Measurements from ENCODE around the gene SOHLH1.
A peak's percentile ranks its signal among the peaks of the same experiment; 100 is the strongest.
"Not testable (repeated sequence)": the region's sequence is repeated elsewhere in the genome, so short reads cannot be mapped to it uniquely, and the experiment has no call there.

The SOHLH1 gene

GRCh38 chr9:135676891-135677290 is 22.4 kb downstream of the SOHLH1 start:
- no peaks in the 10 kb centered on the region for H3K36me3 ChIP-seq (ENCODE audit: control insufficient read depth in 2 of 2, insufficient read depth in 1 of 2, low read length in 2 of 2)
- H3K9me3 ChIP-seq (ENCODE audit: control insufficient read depth, insufficient read depth, low read depth, low read length) = no peaks in the 10 kb centered on the region
- no peak overlapping the region for H3K27ac ChIP-seq (ENCODE audit: extremely low read depth, low read depth, low read length)
- no peak for TF ChIP-seq ZNF501 (tag by site-specific recombination; IDR thresholded peaks at IDR 0.05)
- no peak for TF ChIP-seq ZNF211 (tag by site-specific recombination; IDR thresholded peaks at IDR 0.05; ENCODE audit: low read depth)
- TF ChIP-seq ZNF366 (tag by site-specific recombination; conservative IDR thresholded peaks at IDR 0.05) = no peak
- no peak for TF ChIP-seq GLI4 (tag by site-specific recombination; IDR thresholded peaks at IDR 0.05)
- no peak for TF ChIP-seq ZNF416 (tag by site-specific recombination; IDR thresholded peaks at IDR 0.05)
- no peak for TF ChIP-seq SP3 (tag by site-specific recombination; IDR thresholded peaks at IDR 0.05)
- no peak for TF ChIP-seq ZNF514 (tag by site-specific recombination; IDR thresholded peaks at IDR 0.05)
- no peak for TF ChIP-seq ZNF341 (tag by site-specific recombination; IDR thresholded peaks at IDR 0.05; ENCODE audit: low read depth)
- TF ChIP-seq ZNF561 (tag by site-specific recombination; IDR thresholded peaks at IDR 0.05; ENCODE audit: borderline replicate concordance) = no peak
- TF ChIP-seq ZNF626 (tag by site-specific recombination; IDR thresholded peaks at IDR 0.05) = no peak
- TF ChIP-seq GLIS2 (tag by site-specific recombination; IDR thresholded peaks at IDR 0.05) = no peak
- no peak for TF ChIP-seq ZBTB8A (tag by site-specific recombination; IDR thresholded peaks at IDR 0.05)
- TF ChIP-seq SP2 (tag by site-specific recombination; IDR thresholded peaks at IDR 0.05) = no peak
- TF ChIP-seq FEZF1 (tag by site-specific recombination; IDR thresholded peaks at IDR 0.05) = no peak
- no peak for TF ChIP-seq ZSCAN16 (tag by site-specific recombination; IDR thresholded peaks at IDR 0.05)
- TF ChIP-seq ZNF362 (tag by site-specific recombination; IDR thresholded peaks at IDR 0.05) = no peak
- TF ChIP-seq ZNF529 (tag by site-specific recombination; IDR thresholded peaks at IDR 0.05; ENCODE audit: insufficient replicate concordance) = no peak
- TF ChIP-seq RBAK (tag by site-specific recombination; IDR thresholded peaks at IDR 0.05) = no peak
- TF ChIP-seq ZNF155 (tag by site-specific recombination; IDR thresholded peaks at IDR 0.05) = no peak
- TF ChIP-seq ZNF202 (tag by site-specific recombination; IDR thresholded peaks at IDR 0.05; ENCODE audit: borderline replicate concordance) = no peak
- H3K4me1 ChIP-seq (ENCODE audit: control insufficient read depth, insufficient read depth, low read length) = no peaks in the 10 kb centered on the region
- CTCF ChIA-PET = interaction anchor here (0.6 to 1.3 kb wide), 3 partner anchors 22 to 73 kb away, joined by 3 to 4 read pairs (median 3); partner anchors contain the start of gene SOHLH1
- POLR2A ChIA-PET = no interaction called here
- H3K4me3 ChIP-seq (ENCODE audit: low read depth, low read length) = no peak overlapping the region

- Histone ChIP-seq H3K4me1 (ENCODE audit: control insufficient read depth, insufficient read depth, low read length) (no peaks in the 10 kb centered on the region), H3K4me3 (ENCODE audit: low read depth, low read length) (no peak overlapping the region), H3K36me3 (ENCODE audit: control insufficient read depth in 2 of 2, insufficient read depth in 1 of 2, low read length in 2 of 2) (no peaks in the 10 kb centered on the region), H3K27ac (ENCODE audit: extremely low read depth, low read depth, low read length) (no peak overlapping the region), H3K9me3 (ENCODE audit: control insufficient read depth, insufficient read depth, low read depth, low read length) (no peaks in the 10 kb centered on the region)
- CTCF ChIA-PET = no interaction called here
- TF ChIP-seq ZNF433 (tag by site-specific recombination; IDR thresholded peaks at IDR 0.05; ENCODE audit: low read depth) (no peak), SCRT2 (tag by site-specific recombination; IDR thresholded peaks at IDR 0.05) (peak; percentile 50)
- POLR2A ChIA-PET = no interaction called here
These were observed 24.3 kb downstream of the SOHLH1 start for GRCh38 chr9:135674977-135675376.

DNA sequence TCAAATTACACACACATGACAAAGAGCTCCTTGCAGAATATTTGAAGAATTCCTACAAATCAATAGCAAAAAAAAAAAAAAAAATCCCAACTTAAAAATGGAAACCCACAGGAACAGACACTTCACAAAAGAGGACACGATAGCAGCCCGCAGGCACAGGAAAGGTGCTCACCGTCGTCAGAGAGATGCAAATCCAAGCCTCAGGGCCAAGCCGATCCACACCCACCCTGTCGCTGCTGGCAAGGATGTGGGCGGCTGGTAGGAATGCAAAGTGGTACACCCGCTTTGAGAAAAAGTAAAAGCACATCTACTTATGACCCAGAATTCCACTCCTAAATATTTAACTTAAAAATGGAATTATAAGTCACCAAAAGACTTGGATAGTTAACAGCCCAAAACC is 25.3 kb downstream of the SOHLH1 start:
- ChIA-PET CTCF (interaction anchor here (0.7 kb wide), 1 partner anchor 79 kb away, joined by 5 read pairs; no protein-coding TSS in a partner anchor), POLR2A (no interaction called here)
- H3K36me3 ChIP-seq (ENCODE audit: control insufficient read depth in 2 of 2, insufficient read depth in 1 of 2, low read length in 2 of 2) = no peaks in the 10 kb centered on the region
- no peak overlapping the region for H3K27ac ChIP-seq (ENCODE audit: extremely low read depth, low read depth, low read length)
- H3K4me3 ChIP-seq (ENCODE audit: low read depth, low read length) = no peak overlapping the region
- no peaks in the 10 kb centered on the region for H3K4me1 ChIP-seq (ENCODE audit: control insufficient read depth, insufficient read depth, low read length)
- H3K9me3 ChIP-seq (ENCODE audit: control insufficient read depth, insufficient read depth, low read depth, low read length) = no peaks in the 10 kb centered on the region
- TF ChIP-seq ZNF148 (tag by site-specific recombination; IDR thresholded peaks at IDR 0.05; ENCODE audit: borderline replicate concordance) = no peak
- TF ChIP-seq ZIC2 (tag by site-specific recombination; IDR thresholded peaks at IDR 0.05) = no peak
- no peak for TF ChIP-seq ZNF2 (tag by site-specific recombination; IDR thresholded peaks at IDR 0.05)
- TF ChIP-seq ZNF426 (tag by site-specific recombination; IDR thresholded peaks at IDR 0.05) = no peak
- no peak for TF ChIP-seq ZNF626 (tag by site-specific recombination; IDR thresholded peaks at IDR 0.05)
- no peak for TF ChIP-seq ZSCAN30 (tag by site-specific recombination; IDR thresholded peaks at IDR 0.05)

GRCh38 chr9:135672786-135673185 is 26.5 kb downstream of the SOHLH1 start:
- not testable (repeated sequence) for H3K27ac ChIP-seq (ENCODE audit: extremely low read depth, low read depth, low read length); H3K4me1 ChIP-seq (ENCODE audit: control insufficient read depth, insufficient read depth, low read length); H3K4me3 ChIP-seq (ENCODE audit: low read depth, low read length); H3K36me3 ChIP-seq (ENCODE audit: control insufficient read depth in 2 of 2, insufficient read depth in 1 of 2, low read length in 2 of 2); H3K9me3 ChIP-seq (ENCODE audit: control insufficient read depth, insufficient read depth, low read depth, low read length)
- POLR2A ChIA-PET = interaction anchor here (0.7 kb wide), 1 partner anchor 31 kb away, joined by 3 read pairs; no protein-coding TSS in a partner anchor
- CTCF ChIA-PET = interaction anchor here (1.1 to 1.3 kb wide), 2 partner anchors 36 to 68 kb away, joined by 5 to 6 read pairs; no protein-coding TSS in a partner anchor
